C4-2B (cell line): ENCODE measurements around the gene CADPS2.

ENCODE experiments used
- ZFX ChIP-seq: fragments of 450-650 bp; IDR thresholded peaks from 2 replicates; pipeline ENCODE4 v1.6.1; 2017
- TF ChIP-seq, protein P1 (sequence below): fragments of 450-650 bp; conservative IDR thresholded peaks from 2 replicates; pipeline ENCODE4 v1.5.1; 2017; ENCODE audit warnings: mild to moderate bottlenecking

DNA sequence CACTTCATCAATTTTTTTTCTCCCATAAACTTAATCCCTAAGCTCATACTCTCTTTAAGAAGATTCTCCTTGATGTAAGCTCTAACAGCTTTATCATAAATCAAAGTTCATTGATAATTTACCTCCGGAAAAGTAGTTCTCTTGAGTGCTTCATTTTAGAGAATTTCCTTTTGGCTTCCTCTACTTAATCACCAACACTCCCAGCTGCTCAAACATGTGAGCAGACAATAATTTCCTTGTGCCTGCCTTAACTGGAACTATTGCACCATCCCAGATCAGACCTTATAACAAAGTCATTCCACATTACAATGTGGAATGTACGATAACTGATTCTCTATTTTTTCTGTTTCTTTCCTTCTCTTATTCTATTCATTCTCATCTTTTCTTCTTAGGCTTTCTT, 587.6 kb downstream of the CADPS2 start:
- TF ChIP-seq, protein P1, sequence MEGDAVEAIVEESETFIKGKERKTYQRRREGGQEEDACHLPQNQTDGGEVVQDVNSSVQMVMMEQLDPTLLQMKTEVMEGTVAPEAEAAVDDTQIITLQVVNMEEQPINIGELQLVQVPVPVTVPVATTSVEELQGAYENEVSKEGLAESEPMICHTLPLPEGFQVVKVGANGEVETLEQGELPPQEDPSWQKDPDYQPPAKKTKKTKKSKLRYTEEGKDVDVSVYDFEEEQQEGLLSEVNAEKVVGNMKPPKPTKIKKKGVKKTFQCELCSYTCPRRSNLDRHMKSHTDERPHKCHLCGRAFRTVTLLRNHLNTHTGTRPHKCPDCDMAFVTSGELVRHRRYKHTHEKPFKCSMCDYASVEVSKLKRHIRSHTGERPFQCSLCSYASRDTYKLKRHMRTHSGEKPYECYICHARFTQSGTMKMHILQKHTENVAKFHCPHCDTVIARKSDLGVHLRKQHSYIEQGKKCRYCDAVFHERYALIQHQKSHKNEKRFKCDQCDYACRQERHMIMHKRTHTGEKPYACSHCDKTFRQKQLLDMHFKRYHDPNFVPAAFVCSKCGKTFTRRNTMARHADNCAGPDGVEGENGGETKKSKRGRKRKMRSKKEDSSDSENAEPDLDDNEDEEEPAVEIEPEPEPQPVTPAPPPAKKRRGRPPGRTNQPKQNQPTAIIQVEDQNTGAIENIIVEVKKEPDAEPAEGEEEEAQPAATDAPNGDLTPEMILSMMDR = no peak
- no peak for TF ChIP-seq ZFX
